Upper lobe of left lung (tissue), 6 donors: ENCODE results near the gene TSHZ1. TPM values are rescaled to one million over a fixed set of nuclear protein-coding genes. Genes with fewer than 3 reads are reported as not detected.

Experiments used
- ATAC-seq, 2 donors: fragments of 200-7000 bp; cut with Tn5 transposase; one replicate each; pipeline ENCODE4 v1.9.1; 2022; ENCODE audit warnings: mild to moderate bottlenecking in 2 of 2, moderate library complexity in 2 of 2; ENCODE audit not compliant: low FRiP score in 2 of 2
- DNase-seq, 2 donors: peaks; one replicate each; pipeline ENCODE4 v3.0.0-alpha.2; 2019 to 2020
- H3K27ac ChIP-seq, 4 donors: fragments of 200-600 bp; sonication (generic); one replicate each; pipeline ENCODE4 v1.5.1; 2016 to 2019
- H3K27me3 ChIP-seq, 4 donors: fragments of 200-600 bp; sonication (generic); one replicate each; pipeline ENCODE4 v1.5.1; 2017 to 2019
- H3K36me3 ChIP-seq, 4 donors: fragments of 200-600 bp; sonication (generic); one replicate each; pipeline ENCODE4 v1.5.1; 2016 to 2019
- H3K4me1 ChIP-seq, 4 donors: fragments of 200-600 bp; sonication (generic); one replicate each; pipeline ENCODE4 v1.5.1; 2018 to 2019
- H3K4me3 ChIP-seq, 4 donors: fragments of 200-600 bp; sonication (generic); one replicate each; pipeline ENCODE4 v1.5.1; 2017 to 2019; ENCODE audit warnings: mild to moderate bottlenecking in 2 of 4, moderate library complexity in 1 of 4
- H3K9me3 ChIP-seq, 4 donors: fragments of 200-600 bp; sonication (generic); one replicate each; pipeline ENCODE4 v1.5.1; 2018 to 2019
- CTCF ChIP-seq, 6 experiments: fragments of 450-650 bp in 4 of 6; fragments of 200-600 bp in 2 of 6; sonication (generic) in 2 of 6; IDR thresholded peaks; one replicate each; pipeline ENCODE4 v1.5.1; 2016 to 2019; ENCODE audit warnings: antibody characterized with exemption in 6 of 6
- EP300 ChIP-seq, 4 donors: sonication (generic); formaldehyde crosslinking; IDR thresholded peaks; one replicate each; pipeline ENCODE4 v1.5.1; 2017; ENCODE audit warnings: antibody characterized with exemption in 4 of 4, control low read depth in 2 of 4
- POLR2A ChIP-seq, 4 donors: fragments of 450-650 bp; IDR thresholded peaks; one replicate each; pipeline ENCODE4 v1.5.1; 2016 to 2017; ENCODE audit warnings: antibody characterized with exemption in 4 of 4, mild to moderate bottlenecking in 2 of 4
- POLR2AphosphoS5 ChIP-seq, 2 donors: sonication (generic); formaldehyde crosslinking; IDR thresholded peaks; one replicate each; pipeline ENCODE4 v1.5.1; 2017; ENCODE audit warnings: antibody characterized with exemption in 2 of 2
- WGBS, 2 donors: methylation state at CpG; one replicate each; pipeline ENCODE4 v1.1.5; 2017 to 2018; 5-methylcytosine and 5-hydroxymethylcytosine counted together
- total RNA-seq, 6 donors: library from RNA; depleted of rRNA in 4 of 6; stranded (reverse); fragments of >200 nt in 4 of 6; gene quantifications; one replicate each; pipeline versions ENCODE4 v1.1.0 to v1.2.1, GENCODE V29; 2016 to 2021
- donor health status: DM: no; HTN: no; CAD: no; lungs with moderate emphysema.
- donor health status: DM: no; HTN: yes; CAD: no; lungs with severe emphysema.

The TSHZ1 gene
- total RNA-seq, 6 donors from 2014 or later, result 9.1 to 16.5 (median 14.3) TPM

GRCh38 chr18:75287700-75288099 is 77.1 kb downstream of the TSHZ1 start:
- TF ChIP-seq EP300 (IDR thresholded peaks at IDR 0.05), result no peak
- TF ChIP-seq CTCF (IDR thresholded peaks at IDR 0.05), result no peak
- TF ChIP-seq POLR2A (IDR thresholded peaks at IDR 0.05), result no peak
- TF ChIP-seq POLR2AphosphoS5 (IDR thresholded peaks at IDR 0.05), result no peak
- ATAC-seq (no peak), DNase-seq (peak in 1 of 2 donors; percentile 42)
- peaks cover 13 to 34% (median 24%) of the 10 kb centered on the region in 4 donors for H3K36me3 ChIP-seq
- H3K4me1 ChIP-seq, result no peaks in the 10 kb centered on the region
- no peaks in the 10 kb centered on the region for H3K27me3 ChIP-seq
- H3K4me3 ChIP-seq, result no peak overlapping the region
- H3K27ac ChIP-seq, result no peak overlapping the region
- no peaks in the 10 kb centered on the region for H3K9me3 ChIP-seq
- 97 to 98% methylated on average over 7 to 24 of the region's 24 CpGs for WGBS, 2 donors

GRCh38 chr18:75289761-75290160 is 79.2 kb downstream of the TSHZ1 start:
- no peaks in the 10 kb centered on the region for H3K4me1 ChIP-seq
- TF ChIP-seq EP300 (IDR thresholded peaks at IDR 0.05), result no peak
- TF ChIP-seq CTCF (IDR thresholded peaks at IDR 0.05), result no peak
- TF ChIP-seq POLR2AphosphoS5 (IDR thresholded peaks at IDR 0.05), result no peak
- no peak for TF ChIP-seq POLR2A (IDR thresholded peaks at IDR 0.05)
- DNase-seq, result no peak
- no peak for ATAC-seq
- H3K9me3 ChIP-seq, result no peaks in the 10 kb centered on the region
- peaks cover 13 to 34% (median 24%) of the 10 kb centered on the region in 4 donors for H3K36me3 ChIP-seq
- no peak overlapping the region for H3K27ac ChIP-seq
- WGBS, 2 donors, result 86 to 92% methylated on average over 4 of the region's 4 CpGs
- no peaks in the 10 kb centered on the region for H3K27me3 ChIP-seq
- H3K4me3 ChIP-seq, result no peak overlapping the region

GRCh38 chr18:75290737-75291358 is 80.3 kb downstream of the TSHZ1 start:
- DNase-seq, result no peak
- WGBS, 2 donors, result 79 to 84% methylated on average over 9 of the region's 9 CpGs
- no peak for ATAC-seq
- H3K36me3 ChIP-seq, result peaks cover 10 to 27% (median 19%) of the 10 kb centered on the region in 4 donors
- H3K27ac ChIP-seq, result no peak overlapping the region
- H3K27me3 ChIP-seq, result no peaks in the 10 kb centered on the region
- no peaks in the 10 kb centered on the region for H3K4me1 ChIP-seq
- no peak for TF ChIP-seq CTCF (IDR thresholded peaks at IDR 0.05)
- no peak for TF ChIP-seq POLR2AphosphoS5 (IDR thresholded peaks at IDR 0.05)
- TF ChIP-seq POLR2A (IDR thresholded peaks at IDR 0.05), result no peak
- H3K9me3 ChIP-seq, result no peaks in the 10 kb centered on the region
- H3K4me3 ChIP-seq, result no peak overlapping the region

GRCh38 chr18:75291460-75291859 is 80.9 kb downstream of the TSHZ1 start:
- Histone ChIP-seq H3K36me3 (peaks cover 6 to 21% (median 12%) of the 10 kb centered on the region in 4 donors), H3K4me1 (no peaks in the 10 kb centered on the region), H3K27me3 (no peaks in the 10 kb centered on the region), H3K9me3 (no peaks in the 10 kb centered on the region), H3K4me3 (no peak overlapping the region), H3K27ac (no peak overlapping the region)
- 89 to 90% methylated on average over 9 of the region's 9 CpGs for WGBS, 2 donors
- DNase-seq (peak in 1 of 2 donors; percentile 28), ATAC-seq (peak in 1 of 2 donors; percentile 55)
- TF ChIP-seq EP300 (IDR thresholded peaks at IDR 0.05), result no peak
- no peak for TF ChIP-seq POLR2A (IDR thresholded peaks at IDR 0.05)

- DNase-seq (no peak), ATAC-seq (no peak)
- Histone ChIP-seq H3K4me1 (no peaks in the 10 kb centered on the region), H3K36me3 (peaks cover 0 to under 1% (median 0%) of the 10 kb centered on the region in 4 donors), H3K27ac (no peak overlapping the region), H3K4me3 (no peak overlapping the region), H3K27me3 (no peaks in the 10 kb centered on the region), H3K9me3 (no peaks in the 10 kb centered on the region)
- 91 to 95% methylated on average over 9 of the region's 9 CpGs for WGBS, 2 donors
- TF ChIP-seq POLR2AphosphoS5 (IDR thresholded peaks at IDR 0.05) (no peak), POLR2A (IDR thresholded peaks at IDR 0.05) (no peak), CTCF (IDR thresholded peaks at IDR 0.05) (no peak), EP300 (IDR thresholded peaks at IDR 0.05) (no peak)
These were observed 83.0 kb downstream of the TSHZ1 start for GRCh38 chr18:75293591-75293990.
